Measurements from ENCODE around the gene FUS. TPM values are rescaled to one million over a fixed set of nuclear protein-coding genes. Genes with fewer than 3 reads are reported as not detected.
A peak's percentile ranks its signal among the peaks of the same experiment; 100 is the strongest.
"Not testable (repeated sequence)": the region's sequence is repeated elsewhere in the genome, so short reads cannot be mapped to it uniquely, and the experiment has no call there.

The FUS gene
- total RNA-seq, 6 donors from 2014 or later = 65.7 to 258 (median 145) TPM

DNA sequence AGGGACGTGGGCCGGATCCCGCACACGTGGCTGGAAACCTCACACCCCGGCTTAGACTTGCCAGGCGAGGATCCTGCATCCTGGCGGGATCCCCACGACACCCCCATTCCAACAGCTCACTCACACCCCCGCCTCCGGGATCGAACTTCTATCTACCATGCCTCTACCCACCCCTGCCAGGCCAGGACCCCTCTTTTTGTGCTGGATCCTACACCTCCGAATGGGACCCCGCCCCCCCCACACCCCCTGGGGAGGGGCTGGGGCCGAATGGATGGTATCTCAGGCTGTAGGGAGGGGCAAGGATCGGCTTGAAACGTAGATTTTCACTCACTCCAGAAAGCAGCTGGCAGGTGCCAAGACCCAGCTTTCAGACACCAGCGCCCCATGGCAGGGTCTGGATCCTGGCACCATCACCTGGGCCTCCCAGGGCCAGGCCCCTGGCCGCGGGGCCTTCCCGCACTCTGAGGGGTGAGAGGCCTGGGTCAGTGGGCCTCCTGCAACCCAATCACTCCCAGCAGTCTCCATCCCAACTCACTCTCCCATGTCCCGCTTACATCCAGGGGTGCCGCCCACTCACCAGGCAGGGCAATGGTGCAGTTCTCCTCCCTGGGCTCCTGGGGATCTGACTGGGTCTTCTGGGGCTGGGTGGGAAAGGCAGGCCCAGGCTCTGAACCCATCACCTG is 36.8 kb upstream of the FUS start:
- no peak for TF ChIP-seq CTCF (IDR thresholded peaks at IDR 0.05)
- no peak for TF ChIP-seq EP300 (IDR thresholded peaks at IDR 0.05)
- no peak for TF ChIP-seq POLR2AphosphoS5 (IDR thresholded peaks at IDR 0.05)
- no peak for TF ChIP-seq POLR2A (IDR thresholded peaks at IDR 0.05)
- no peaks in the 10 kb centered on the region for H3K27me3 ChIP-seq
- ATAC-seq (ENCODE audit: low FRiP score in 2 of 2) (no peak), DNase-seq (peak; percentile 21 to 73)
- 57 to 67% methylated on average over 12 to 17 of the region's 22 CpGs for WGBS, 2 donors
- peaks cover 22 to 41% (median 27%) of the 10 kb centered on the region in 4 donors for H3K4me1 ChIP-seq
- peak overlapping the region; percentile 38 to 63 (median 51) for H3K4me3 ChIP-seq
- no peaks in the 10 kb centered on the region for H3K9me3 ChIP-seq
- H3K27ac ChIP-seq = peak overlapping the region; percentile 80 to 90 (median 86)
- H3K36me3 ChIP-seq = no peaks in the 10 kb centered on the region

- DNase-seq = no peak
- Histone ChIP-seq H3K9me3 (no peaks in the 10 kb centered on the region), H3K27ac (no peak overlapping the region), H3K4me1 (peaks cover 23 to 41% (median 26%) of the 10 kb centered on the region in 4 donors), H3K4me3 (no peak overlapping the region), H3K27me3 (no peaks in the 10 kb centered on the region), H3K36me3 (no peaks in the 10 kb centered on the region)
- no peak for ATAC-seq (ENCODE audit: low FRiP score in 2 of 2)
- TF ChIP-seq EP300 (IDR thresholded peaks at IDR 0.05) (no peak), POLR2AphosphoS5 (IDR thresholded peaks at IDR 0.05) (no peak), POLR2A (IDR thresholded peaks at IDR 0.05) (no peak), CTCF (IDR thresholded peaks at IDR 0.05) (no peak)
- WGBS, 2 donors = 87 to 98% methylated on average over 3 to 8 of the region's 8 CpGs
These were observed 36.2 kb upstream of the FUS start for GRCh38 chr16:31143694-31144148.

- not testable (repeated sequence) for DNase-seq; H3K9me3 ChIP-seq; H3K4me3 ChIP-seq; ATAC-seq (ENCODE audit: low FRiP score in 2 of 2); H3K36me3 ChIP-seq; H3K27ac ChIP-seq; H3K27me3 ChIP-seq
- H3K4me1 ChIP-seq = peaks cover 17 to 36% (median 22%) of the 10 kb centered on the region in 4 donors
- 88 to 92% methylated on average over 7 of the region's 7 CpGs for WGBS, 2 donors
These were observed 35.5 kb upstream of the FUS start for GRCh38 chr16:31144418-31144817.

GRCh38 chr16:31145398-31145990 is 34.4 kb upstream of the FUS start:
- H3K9me3 ChIP-seq = no peaks in the 10 kb centered on the region
- H3K4me1 ChIP-seq = peaks cover 17 to 33% (median 21%) of the 10 kb centered on the region in 4 donors
- no peak for TF ChIP-seq CTCF (IDR thresholded peaks at IDR 0.05)
- TF ChIP-seq POLR2A (IDR thresholded peaks at IDR 0.05) = no peak
- no peak for TF ChIP-seq EP300 (IDR thresholded peaks at IDR 0.05)
- TF ChIP-seq POLR2AphosphoS5 (IDR thresholded peaks at IDR 0.05) = no peak
- no peaks in the 10 kb centered on the region for H3K36me3 ChIP-seq
- no peaks in the 10 kb centered on the region for H3K27me3 ChIP-seq
- H3K4me3 ChIP-seq = no peak overlapping the region
- ATAC-seq (ENCODE audit: low FRiP score in 2 of 2) (no peak), DNase-seq (no peak)
- 74 to 77% methylated on average over 10 to 12 of the region's 12 CpGs for WGBS, 2 donors
- no peak overlapping the region for H3K27ac ChIP-seq

GRCh38 chr16:31147574-31147973 is 32.4 kb upstream of the FUS start:
- TF ChIP-seq POLR2AphosphoS5 (IDR thresholded peaks at IDR 0.05) (no peak), POLR2A (IDR thresholded peaks at IDR 0.05) (no peak), CTCF (IDR thresholded peaks at IDR 0.05) (no peak), EP300 (IDR thresholded peaks at IDR 0.05) (no peak)
- WGBS, 2 donors = 92 to 93% methylated on average over 3 of the region's 3 CpGs

More at GRCh38 chr16:31147574-31147973, 32.4 kb upstream of the FUS start:
- Histone ChIP-seq H3K9me3 (no peaks in the 10 kb centered on the region), H3K4me1 (peaks cover 5 to 19% (median 8%) of the 10 kb centered on the region in 4 donors), H3K27ac (no peak overlapping the region), H3K27me3 (no peaks in the 10 kb centered on the region), H3K36me3 (no peaks in the 10 kb centered on the region), H3K4me3 (no peak overlapping the region)
- no peak for DNase-seq
- no peak for ATAC-seq (ENCODE audit: low FRiP score in 2 of 2)

Measured in upper lobe of left lung (tissue), 6 donors.